SH-SY5Y (cell line): Measurements from ENCODE around the gene ARHGAP6.

Experiments used
- GATA2 ChIP-seq: IDR thresholded peaks from 2 replicates; pipeline ENCODE4 v1.6.1; 2011; ENCODE audit warnings: mild to moderate bottlenecking, low read depth, low read length
- GATA3 ChIP-seq: IDR thresholded peaks from 2 replicates; pipeline ENCODE4 v1.6.1; 2011; ENCODE audit warnings: low read depth, mild to moderate bottlenecking, low read length, moderate library complexity

DNA sequence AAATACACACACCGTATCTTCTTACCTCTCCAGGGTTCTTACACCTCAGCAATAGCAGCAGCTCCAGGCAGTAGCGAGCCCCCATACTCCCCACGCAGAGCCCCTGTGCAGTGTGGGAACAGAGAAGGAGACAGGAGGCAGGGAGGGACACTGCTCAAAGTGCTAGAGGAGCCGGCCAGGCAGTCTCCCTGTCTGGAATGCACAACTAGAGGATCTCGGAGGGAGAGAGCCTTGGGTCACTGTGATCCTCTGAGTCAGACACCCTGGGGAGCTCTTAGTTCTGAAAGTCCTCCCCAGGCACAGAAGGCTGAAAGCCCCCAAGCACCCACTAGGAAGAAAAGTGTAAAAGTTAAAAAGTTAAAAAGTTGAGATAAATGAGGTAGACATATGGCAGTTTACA, 356.5 kb downstream of the ARHGAP6 start:
- TF ChIP-seq GATA2 (no peak), GATA3 (no peak)
